GM12878 (cell line): ENCODE data around the gene OR2AE1.

ENCODE experiments used
- BHLHE40 ChIP-seq, 2 experiments: fragments of 450-650 bp in 1 of 2; IDR thresholded peaks; 2 replicates each; pipeline ENCODE4 v1.6.1; 2011 to 2017; ENCODE audit warnings: low read depth in 2 of 2, borderline replicate concordance in 1 of 2, improper control_type of control experiment in 1 of 2, low read length in 1 of 2, mild to moderate bottlenecking in 1 of 2
- BRCA1 ChIP-seq: IDR thresholded peaks from 2 replicates; pipeline ENCODE4 v1.6.1; 2011; ENCODE audit warnings: low read depth, low read length, improper control_type of control experiment
- PAX5 ChIP-seq: IDR thresholded peaks from 2 replicates; pipeline ENCODE4 v1.6.1; 2011; ENCODE audit warnings: low read depth, low read length, borderline replicate concordance
- POLR2A ChIP-seq: IDR thresholded peaks from 2 replicates; pipeline ENCODE4 v1.6.1; 2011; ENCODE audit warnings: low read depth, mild to moderate bottlenecking, low read length
- YY1 ChIP-seq: IDR thresholded peaks from 2 replicates; pipeline ENCODE4 v1.6.1; 2011; ENCODE audit warnings: low read depth, mild to moderate bottlenecking, low read length
- TF ChIP-seq, protein P1 (sequence below): IDR thresholded peaks from 2 replicates; pipeline ENCODE4 v1.6.1; 2011; ENCODE audit warnings: mild to moderate bottlenecking, low read depth, low read length, moderate library complexity; ENCODE audit not compliant: insufficient replicate concordance
- TF ChIP-seq, protein P2 (sequence below), 3 experiments: IDR thresholded peaks in 2 of 3; conservative IDR thresholded peaks in 1 of 3; 2 replicates each; pipeline ENCODE4 v1.5.1; 2011; ENCODE audit warnings: low read depth in 3 of 3, low read length in 3 of 3, mild to moderate bottlenecking in 3 of 3, control low read depth in 2 of 3, moderate library complexity in 2 of 3, inconsistent platforms in 1 of 3, mixed read lengths in 1 of 3; ENCODE audit not compliant: control insufficient read depth in 2 of 3, insufficient read depth in 1 of 3; ENCODE audit errors: extremely low read depth in 1 of 3
- TF ChIP-seq, protein P3 (sequence below): fragments of 450-650 bp; IDR thresholded peaks from 2 replicates; pipeline ENCODE4 v1.6.1; 2017; ENCODE audit warnings: mild to moderate bottlenecking, moderate library complexity
- TF ChIP-seq, protein P4 (sequence below): IDR thresholded peaks from 2 replicates; pipeline ENCODE4 v1.6.1; 2012; ENCODE audit warnings: mild to moderate bottlenecking, low read depth, low read length

DNA sequence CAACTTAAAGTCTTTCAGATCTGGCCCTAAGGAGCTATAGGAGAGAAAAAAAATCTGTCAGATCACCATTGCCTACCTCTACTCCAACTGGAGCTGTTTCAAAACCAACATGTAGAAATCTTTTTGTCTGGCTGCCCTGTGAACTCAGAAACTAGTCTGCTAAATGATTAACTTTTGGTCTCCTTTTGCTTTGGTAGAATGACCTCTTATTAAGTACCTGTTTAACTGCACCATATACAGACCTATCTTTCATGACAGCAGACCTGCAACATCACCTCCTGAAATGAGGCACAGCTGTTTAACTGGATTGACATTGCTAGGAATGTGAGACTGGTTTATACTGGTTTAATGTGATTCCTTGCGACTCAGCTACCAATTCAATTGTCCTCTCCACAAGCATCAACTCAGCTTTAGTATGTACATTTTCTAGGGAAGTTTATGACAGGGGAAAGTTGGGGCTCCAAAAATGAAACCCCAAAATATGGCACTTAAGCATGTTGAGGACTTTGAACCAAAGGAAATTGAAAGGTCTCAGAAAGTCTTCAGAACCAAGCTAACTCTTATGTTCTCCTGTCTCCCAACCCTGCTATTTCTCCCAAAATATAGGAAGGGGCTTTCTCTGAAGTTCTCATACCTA, 47.2 kb downstream of the OR2AE1 start:
- TF ChIP-seq, protein P1, sequence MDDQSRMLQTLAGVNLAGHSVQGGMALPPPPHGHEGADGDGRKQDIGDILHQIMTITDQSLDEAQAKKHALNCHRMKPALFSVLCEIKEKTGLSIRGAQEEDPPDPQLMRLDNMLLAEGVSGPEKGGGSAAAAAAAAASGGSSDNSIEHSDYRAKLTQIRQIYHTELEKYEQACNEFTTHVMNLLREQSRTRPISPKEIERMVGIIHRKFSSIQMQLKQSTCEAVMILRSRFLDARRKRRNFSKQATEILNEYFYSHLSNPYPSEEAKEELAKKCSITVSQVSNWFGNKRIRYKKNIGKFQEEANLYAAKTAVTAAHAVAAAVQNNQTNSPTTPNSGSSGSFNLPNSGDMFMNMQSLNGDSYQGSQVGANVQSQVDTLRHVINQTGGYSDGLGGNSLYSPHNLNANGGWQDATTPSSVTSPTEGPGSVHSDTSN: no peak
- TF ChIP-seq, protein P2, sequence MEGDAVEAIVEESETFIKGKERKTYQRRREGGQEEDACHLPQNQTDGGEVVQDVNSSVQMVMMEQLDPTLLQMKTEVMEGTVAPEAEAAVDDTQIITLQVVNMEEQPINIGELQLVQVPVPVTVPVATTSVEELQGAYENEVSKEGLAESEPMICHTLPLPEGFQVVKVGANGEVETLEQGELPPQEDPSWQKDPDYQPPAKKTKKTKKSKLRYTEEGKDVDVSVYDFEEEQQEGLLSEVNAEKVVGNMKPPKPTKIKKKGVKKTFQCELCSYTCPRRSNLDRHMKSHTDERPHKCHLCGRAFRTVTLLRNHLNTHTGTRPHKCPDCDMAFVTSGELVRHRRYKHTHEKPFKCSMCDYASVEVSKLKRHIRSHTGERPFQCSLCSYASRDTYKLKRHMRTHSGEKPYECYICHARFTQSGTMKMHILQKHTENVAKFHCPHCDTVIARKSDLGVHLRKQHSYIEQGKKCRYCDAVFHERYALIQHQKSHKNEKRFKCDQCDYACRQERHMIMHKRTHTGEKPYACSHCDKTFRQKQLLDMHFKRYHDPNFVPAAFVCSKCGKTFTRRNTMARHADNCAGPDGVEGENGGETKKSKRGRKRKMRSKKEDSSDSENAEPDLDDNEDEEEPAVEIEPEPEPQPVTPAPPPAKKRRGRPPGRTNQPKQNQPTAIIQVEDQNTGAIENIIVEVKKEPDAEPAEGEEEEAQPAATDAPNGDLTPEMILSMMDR (IDR thresholded peaks at IDR 0.05 in 2 of 3, conservative IDR thresholded peaks at IDR 0.05 in 1 of 3; ENCODE audit: control insufficient read depth in 2 of 3, extremely low read depth in 1 of 3, insufficient read depth in 1 of 3, low read depth in 3 of 3, low read length in 3 of 3): no peak
- TF ChIP-seq, protein P3, sequence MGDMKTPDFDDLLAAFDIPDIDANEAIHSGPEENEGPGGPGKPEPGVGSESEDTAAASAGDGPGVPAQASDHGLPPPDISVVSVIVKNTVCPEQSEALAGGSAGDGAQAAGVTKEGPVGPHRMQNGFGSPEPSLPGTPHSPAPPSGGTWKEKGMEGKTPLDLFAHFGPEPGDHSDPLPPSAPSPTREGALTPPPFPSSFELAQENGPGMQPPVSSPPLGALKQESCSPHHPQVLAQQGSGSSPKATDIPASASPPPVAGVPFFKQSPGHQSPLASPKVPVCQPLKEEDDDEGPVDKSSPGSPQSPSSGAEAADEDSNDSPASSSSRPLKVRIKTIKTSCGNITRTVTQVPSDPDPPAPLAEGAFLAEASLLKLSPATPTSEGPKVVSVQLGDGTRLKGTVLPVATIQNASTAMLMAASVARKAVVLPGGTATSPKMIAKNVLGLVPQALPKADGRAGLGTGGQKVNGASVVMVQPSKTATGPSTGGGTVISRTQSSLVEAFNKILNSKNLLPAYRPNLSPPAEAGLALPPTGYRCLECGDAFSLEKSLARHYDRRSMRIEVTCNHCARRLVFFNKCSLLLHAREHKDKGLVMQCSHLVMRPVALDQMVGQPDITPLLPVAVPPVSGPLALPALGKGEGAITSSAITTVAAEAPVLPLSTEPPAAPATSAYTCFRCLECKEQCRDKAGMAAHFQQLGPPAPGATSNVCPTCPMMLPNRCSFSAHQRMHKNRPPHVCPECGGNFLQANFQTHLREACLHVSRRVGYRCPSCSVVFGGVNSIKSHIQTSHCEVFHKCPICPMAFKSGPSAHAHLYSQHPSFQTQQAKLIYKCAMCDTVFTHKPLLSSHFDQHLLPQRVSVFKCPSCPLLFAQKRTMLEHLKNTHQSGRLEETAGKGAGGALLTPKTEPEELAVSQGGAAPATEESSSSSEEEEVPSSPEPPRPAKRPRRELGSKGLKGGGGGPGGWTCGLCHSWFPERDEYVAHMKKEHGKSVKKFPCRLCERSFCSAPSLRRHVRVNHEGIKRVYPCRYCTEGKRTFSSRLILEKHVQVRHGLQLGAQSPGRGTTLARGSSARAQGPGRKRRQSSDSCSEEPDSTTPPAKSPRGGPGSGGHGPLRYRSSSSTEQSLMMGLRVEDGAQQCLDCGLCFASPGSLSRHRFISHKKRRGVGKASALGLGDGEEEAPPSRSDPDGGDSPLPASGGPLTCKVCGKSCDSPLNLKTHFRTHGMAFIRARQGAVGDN: no peak
- TF ChIP-seq BRCA1 (no peak), POLR2A (no peak), YY1 (no peak), BHLHE40 (IDR thresholded peaks at IDR 0.05; ENCODE audit: borderline replicate concordance in 1 of 2, low read depth in 2 of 2, low read length in 1 of 2) (no peak), PAX5 (no peak)
- TF ChIP-seq, protein P4, sequence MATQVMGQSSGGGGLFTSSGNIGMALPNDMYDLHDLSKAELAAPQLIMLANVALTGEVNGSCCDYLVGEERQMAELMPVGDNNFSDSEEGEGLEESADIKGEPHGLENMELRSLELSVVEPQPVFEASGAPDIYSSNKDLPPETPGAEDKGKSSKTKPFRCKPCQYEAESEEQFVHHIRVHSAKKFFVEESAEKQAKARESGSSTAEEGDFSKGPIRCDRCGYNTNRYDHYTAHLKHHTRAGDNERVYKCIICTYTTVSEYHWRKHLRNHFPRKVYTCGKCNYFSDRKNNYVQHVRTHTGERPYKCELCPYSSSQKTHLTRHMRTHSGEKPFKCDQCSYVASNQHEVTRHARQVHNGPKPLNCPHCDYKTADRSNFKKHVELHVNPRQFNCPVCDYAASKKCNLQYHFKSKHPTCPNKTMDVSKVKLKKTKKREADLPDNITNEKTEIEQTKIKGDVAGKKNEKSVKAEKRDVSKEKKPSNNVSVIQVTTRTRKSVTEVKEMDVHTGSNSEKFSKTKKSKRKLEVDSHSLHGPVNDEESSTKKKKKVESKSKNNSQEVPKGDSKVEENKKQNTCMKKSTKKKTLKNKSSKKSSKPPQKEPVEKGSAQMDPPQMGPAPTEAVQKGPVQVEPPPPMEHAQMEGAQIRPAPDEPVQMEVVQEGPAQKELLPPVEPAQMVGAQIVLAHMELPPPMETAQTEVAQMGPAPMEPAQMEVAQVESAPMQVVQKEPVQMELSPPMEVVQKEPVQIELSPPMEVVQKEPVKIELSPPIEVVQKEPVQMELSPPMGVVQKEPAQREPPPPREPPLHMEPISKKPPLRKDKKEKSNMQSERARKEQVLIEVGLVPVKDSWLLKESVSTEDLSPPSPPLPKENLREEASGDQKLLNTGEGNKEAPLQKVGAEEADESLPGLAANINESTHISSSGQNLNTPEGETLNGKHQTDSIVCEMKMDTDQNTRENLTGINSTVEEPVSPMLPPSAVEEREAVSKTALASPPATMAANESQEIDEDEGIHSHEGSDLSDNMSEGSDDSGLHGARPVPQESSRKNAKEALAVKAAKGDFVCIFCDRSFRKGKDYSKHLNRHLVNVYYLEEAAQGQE: no peak
